Gastrocnemius medialis (tissue), 4 donors: ENCODE results near the gene PCDH9.

Experiments
- CTCF ChIP-seq, 5 experiments: fragments of 450-650 bp in 3 of 5; fragments of 200-600 bp in 2 of 5; sonication (generic) in 2 of 5; IDR thresholded peaks in 4 of 5; conservative IDR thresholded peaks in 1 of 5; 1 replicate in 4 of 5; 2 replicates in 1 of 5; pipeline ENCODE4 v1.5.1; 2016 to 2019; ENCODE audit warnings: antibody characterized with exemption in 5 of 5, mild to moderate bottlenecking in 3 of 5, moderate library complexity in 3 of 5
- POLR2A ChIP-seq, 2 donors: fragments of 450-650 bp; IDR thresholded peaks; one replicate each; pipeline ENCODE4 v1.6.1; 2017; ENCODE audit warnings: antibody characterized with exemption in 2 of 2, mild to moderate bottlenecking in 2 of 2, moderate library complexity in 2 of 2

GRCh38 chr13:66462187-66462586, 767.9 kb downstream of the PCDH9 start:
- TF ChIP-seq CTCF (IDR thresholded peaks at IDR 0.05 in 4 of 5, conservative IDR thresholded peaks at IDR 0.05 in 1 of 5) (no peak), POLR2A (IDR thresholded peaks at IDR 0.05) (no peak)
